ENCODE results near the gene HLX. TPM values are rescaled to one million over a fixed set of nuclear protein-coding genes. Genes with fewer than 3 reads are reported as not detected.

Gene HLX
- total and polyA plus RNA-seq, 9 of the 15 experiments (the other 6 are each of a cell fraction or from before 2014, with no cell fraction given): 0.10 to 3.0 (median 1.6) TPM

DNA sequence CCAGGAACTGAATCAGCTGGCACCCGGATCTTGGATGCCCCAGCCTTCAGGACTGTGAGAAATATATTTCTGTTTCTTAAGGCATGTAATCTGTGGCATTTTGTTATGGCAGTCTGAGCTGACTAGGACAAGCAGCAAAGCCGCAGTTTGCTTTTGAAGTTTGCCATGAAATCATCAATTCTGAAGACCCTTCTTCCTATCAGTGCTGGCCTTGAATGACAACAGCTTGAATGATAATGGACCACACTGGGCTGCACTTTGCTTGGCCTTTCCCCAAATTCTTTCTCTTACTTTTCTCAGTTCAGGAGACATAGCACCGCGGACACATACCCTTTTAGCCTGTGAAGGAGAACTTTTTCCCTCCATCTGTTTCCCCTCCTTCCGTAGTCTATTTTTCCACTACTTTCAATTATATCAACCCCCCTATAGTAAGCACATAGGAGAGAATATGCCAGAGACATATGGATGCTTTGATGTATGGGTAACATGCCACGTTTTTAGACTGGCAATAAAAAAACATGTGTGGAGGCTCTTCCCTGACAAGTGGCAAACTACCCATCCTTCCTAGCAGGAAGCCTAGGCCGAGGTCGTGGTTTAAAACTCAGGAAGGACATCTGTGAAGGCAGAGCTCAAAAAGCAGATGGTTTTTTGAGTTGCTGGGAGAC is 42.9 kb downstream of the HLX start:
- DNase-seq (ENCODE audit: extremely low read depth in 1 of 4, low spot score in 3 of 4) (no peak), ATAC-seq (no peak), FAIRE-seq (no peak)
- Histone ChIP-seq H3K4me2 (ENCODE audit: insufficient read depth, low read length) (no peak overlapping the region), H3K9ac (ENCODE audit: insufficient read depth in 1 of 2, low read depth in 2 of 2, low read length in 2 of 2) (no peak overlapping the region), H3K79me2 (ENCODE audit: control insufficient read depth, insufficient read depth, low read length) (no peaks in the 10 kb centered on the region), H3K27ac (ENCODE audit: extremely low read depth, low read depth, low read length) (no peak overlapping the region), H2AFZ (ENCODE audit: low read depth, low read length) (no peak overlapping the region), H3K36me3 (ENCODE audit: control insufficient read depth, insufficient read depth, low read length) (no peaks in the 10 kb centered on the region), H3K9me1 (ENCODE audit: control insufficient read depth, insufficient read depth, low read length) (no peaks in the 10 kb centered on the region), H3K27me3 (ENCODE audit: control insufficient read depth in 2 of 2, insufficient read depth in 2 of 2, low read length in 2 of 2) (peaks cover 0 to 4% of the 10 kb centered on the region in 2 experiments; a peak in 1 of 5 replicates), H3K9me3 (replicated peaks; ENCODE audit: control insufficient read depth, insufficient read depth, low read depth, low read length) (no peaks in the 10 kb centered on the region), H3K4me3 (no peak overlapping the region), H4K20me1 (replicated peaks; ENCODE audit: control insufficient read depth, insufficient read depth, low read length) (no peaks in the 10 kb centered on the region), H3K4me1 (replicated peaks in 1 of 2; ENCODE audit: control insufficient read depth in 2 of 2, insufficient read depth in 2 of 2, low read length in 2 of 2) (no peaks in the 10 kb centered on the region)
- ChIA-PET CTCF (ENCODE audit: low intra/inter-chr PET ratio) (no interaction called here), POLR2A (no interaction called here)
- in situ Hi-C loops (cut with MboI) (no loop called here), intact Hi-C loops (cut with micrococcal nuclease) (no loop called here)
- no TSS peak for BruUV-seq (replicated peaks)
- WGBS (ENCODE audit: insufficient coverage, low coverage, missing lambda C conversion rate): 4% methylated on average over 8 of the region's 8 CpGs
- TF ChIP-seq ELK3 (CRISPR knock-in tag; IDR thresholded peaks at IDR 0.05) (no peak), MYNN (IDR thresholded peaks at IDR 0.05) (no peak), MYNN (CRISPR knock-in tag; IDR thresholded peaks at IDR 0.05) (no peak), BCL6 (CRISPR knock-in tag; IDR thresholded peaks at IDR 0.05) (no peak), E2F4 (CRISPR knock-in tag; IDR thresholded peaks at IDR 0.05; ENCODE audit: low read depth) (no peak), ZZZ3 (IDR thresholded peaks at IDR 0.05) (no peak), ZNF398 (CRISPR knock-in tag; IDR thresholded peaks at IDR 0.05) (no peak), MED1 (CRISPR knock-in tag; IDR thresholded peaks at IDR 0.05; ENCODE audit: borderline replicate concordance) (no peak), ZNF507 (tag; conservative IDR thresholded peaks at IDR 0.05) (no peak), HDAC2 (IDR thresholded peaks at IDR 0.05) (no peak), PHB (CRISPR knock-in tag; IDR thresholded peaks at IDR 0.05) (no peak), MXI1 (IDR thresholded peaks at IDR 0.05; ENCODE audit: low read depth, low read length) (no peak), ZNF384 (IDR thresholded peaks at IDR 0.05; ENCODE audit: low read depth, low read length) (no peak), LCOR (CRISPR knock-in tag; IDR thresholded peaks at IDR 0.05) (no peak), RBBP5 (IDR thresholded peaks at IDR 0.05; ENCODE audit: borderline replicate concordance, insufficient read depth, low read length, poor library complexity, severe bottlenecking) (no peak), E2F3 (CRISPR knock-in tag; IDR thresholded peaks at IDR 0.05) (no peak), ZNF41 (CRISPR knock-in tag; conservative IDR thresholded peaks at IDR 0.05) (no peak), NCOA4 (IDR thresholded peaks at IDR 0.05; ENCODE audit: partially characterized antibody) (no peak)
- TF ChIP-seq, protein P1, sequence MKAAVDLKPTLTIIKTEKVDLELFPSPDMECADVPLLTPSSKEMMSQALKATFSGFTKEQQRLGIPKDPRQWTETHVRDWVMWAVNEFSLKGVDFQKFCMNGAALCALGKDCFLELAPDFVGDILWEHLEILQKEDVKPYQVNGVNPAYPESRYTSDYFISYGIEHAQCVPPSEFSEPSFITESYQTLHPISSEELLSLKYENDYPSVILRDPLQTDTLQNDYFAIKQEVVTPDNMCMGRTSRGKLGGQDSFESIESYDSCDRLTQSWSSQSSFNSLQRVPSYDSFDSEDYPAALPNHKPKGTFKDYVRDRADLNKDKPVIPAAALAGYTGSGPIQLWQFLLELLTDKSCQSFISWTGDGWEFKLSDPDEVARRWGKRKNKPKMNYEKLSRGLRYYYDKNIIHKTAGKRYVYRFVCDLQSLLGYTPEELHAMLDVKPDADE (conservative IDR thresholded peaks at IDR 0.05; ENCODE audit: control insufficient read depth, low read depth, low read length): no peak

Data from K562 (cell line).